HG03565 (cell line): ENCODE data around the gene PARK7.

Source experiments
- ATAC-seq: cut with Tn5 transposase; IDR thresholded peaks from one replicate; pipeline ENCODE4 v1.9.1; 2021; ENCODE audit warnings: mild to moderate bottlenecking, moderate library complexity; ENCODE audit not compliant: unreplicated experiment

Gene PARK7

GRCh38 chr1:8006037-8006963 lies 44.8 kb downstream of the PARK7 start:
- ATAC-seq: no peak

- ATAC-seq: no peak
Measured at GRCh38 chr1:8009043-8010002, 47.8 kb downstream of the PARK7 start.

DNA sequence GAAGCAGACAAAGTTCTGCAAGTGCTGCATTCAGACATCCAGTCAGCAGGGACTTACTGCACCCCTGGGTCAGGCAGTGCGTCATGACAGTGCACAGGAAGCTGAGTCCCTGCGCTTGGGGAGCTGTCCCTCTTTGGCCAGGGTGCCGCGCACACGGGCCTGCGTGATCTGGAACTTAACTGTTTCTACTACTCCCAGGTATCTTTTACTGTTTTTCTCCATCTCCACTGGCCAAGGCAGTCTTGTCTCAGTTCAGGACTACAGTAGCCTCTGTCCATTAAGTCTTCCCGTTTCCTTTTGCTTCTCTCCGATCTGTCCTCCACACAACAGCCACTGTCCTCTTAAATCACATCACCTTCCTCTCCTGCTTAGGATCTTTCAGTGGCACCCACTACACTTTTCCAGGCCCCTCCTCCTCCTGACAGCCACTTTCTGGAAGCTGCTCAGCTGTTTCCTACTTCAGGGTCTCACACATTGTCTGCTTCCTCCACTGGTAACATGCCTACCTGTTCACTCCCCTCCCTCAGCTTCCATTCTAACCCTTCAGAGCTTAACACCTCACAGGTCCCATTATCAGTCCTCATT lies 48.7 kb downstream of the PARK7 start:
- no peak for ATAC-seq

- ATAC-seq: no peak
Measured at GRCh38 chr1:8011016-8011415, 49.5 kb downstream of the PARK7 start.

DNA sequence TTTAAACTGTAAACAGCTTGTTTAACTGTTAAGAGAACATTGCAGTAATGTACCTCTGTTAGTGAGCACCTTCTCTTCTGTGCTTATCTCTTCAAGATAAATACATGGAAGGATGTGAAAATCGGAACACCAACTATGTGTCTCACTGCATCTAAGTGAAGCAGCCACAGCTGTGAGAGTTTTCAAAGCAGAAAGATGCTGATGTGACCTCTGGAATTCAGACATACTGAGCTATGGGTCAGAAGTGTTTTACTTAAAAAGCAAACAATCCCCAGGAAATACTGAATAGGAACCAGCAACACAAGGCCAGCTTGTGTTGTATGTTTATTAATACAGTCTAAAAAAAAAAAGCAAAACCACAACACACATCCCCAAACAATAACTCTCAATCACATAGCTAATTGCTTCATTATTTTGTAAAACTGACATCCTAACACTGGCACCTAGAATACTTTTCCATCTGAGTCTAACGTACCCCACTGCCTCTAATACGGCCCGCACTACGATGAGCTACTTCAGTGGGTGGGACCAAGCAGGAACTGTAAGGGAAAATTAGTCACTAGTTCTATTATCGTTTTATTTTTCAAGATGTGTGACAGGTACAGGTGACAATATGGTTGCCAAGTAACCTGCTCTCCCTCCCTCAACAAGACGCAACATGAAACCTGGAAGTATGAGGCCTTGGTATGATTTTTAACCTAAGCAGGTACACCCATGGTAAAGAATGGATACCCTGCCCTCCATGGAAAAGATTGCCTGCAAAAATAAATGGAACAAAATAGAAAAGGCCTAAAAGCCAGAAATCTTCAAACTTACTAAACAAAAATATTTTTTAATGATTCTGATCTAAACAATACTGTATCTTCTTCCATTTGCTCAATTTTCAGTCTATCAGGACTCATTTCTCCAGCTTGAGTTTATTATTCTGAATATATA lies 50.7 kb downstream of the PARK7 start:
- no peak for ATAC-seq

DNA sequence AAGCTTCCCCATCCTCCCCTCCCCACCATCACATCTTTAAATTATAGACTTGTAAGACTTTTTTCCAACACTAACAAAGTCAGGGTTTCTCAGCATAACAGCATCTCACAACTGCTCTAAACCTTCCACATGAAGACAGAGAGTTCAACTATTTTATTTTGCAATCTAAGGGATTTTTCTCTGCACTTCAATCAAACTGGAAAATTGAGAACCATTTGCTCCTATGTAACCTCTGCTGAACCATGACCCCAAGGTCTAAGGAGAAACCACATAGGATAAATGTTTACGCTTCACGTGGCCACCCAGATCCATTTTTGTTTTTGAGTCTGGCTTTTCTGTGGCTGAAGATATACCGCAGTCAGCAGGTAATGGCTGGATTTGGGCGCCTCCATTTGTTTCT lies 51.4 kb downstream of the PARK7 start:
- no peak for ATAC-seq

GRCh38 chr1:8013399-8013798 lies 51.9 kb downstream of the PARK7 start:
- ATAC-seq: no peak

- ATAC-seq: no peak
Measured at GRCh38 chr1:8013800-8014199, 52.3 kb downstream of the PARK7 start.

DNA sequence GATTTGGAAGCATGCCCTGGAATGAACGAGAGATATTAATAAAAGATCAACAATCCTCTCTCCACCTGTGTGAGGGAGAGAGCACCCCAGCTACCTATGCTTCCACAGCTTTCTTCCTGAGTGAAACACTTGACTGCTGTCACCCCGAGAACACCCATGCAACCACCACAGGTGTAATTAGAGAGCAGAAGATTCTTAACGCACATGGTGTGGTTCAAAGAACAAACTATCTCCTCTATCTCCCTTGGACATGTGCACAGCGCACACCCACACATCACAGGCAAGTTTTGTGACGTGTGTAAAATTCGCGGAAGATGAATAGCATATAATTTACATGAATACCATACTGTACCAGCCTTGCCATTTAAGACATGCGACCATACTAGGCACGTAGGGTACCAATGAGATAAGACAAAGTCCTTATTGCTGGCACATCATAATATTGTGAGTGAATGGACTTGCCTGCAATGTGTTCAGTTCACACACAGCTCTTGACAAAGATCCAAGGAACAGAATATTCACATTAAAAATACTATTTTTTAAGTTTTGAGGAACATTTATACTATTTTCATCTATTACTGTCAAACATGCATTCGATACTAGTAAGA lies 53.0 kb downstream of the PARK7 start:
- no peak for ATAC-seq

DNA sequence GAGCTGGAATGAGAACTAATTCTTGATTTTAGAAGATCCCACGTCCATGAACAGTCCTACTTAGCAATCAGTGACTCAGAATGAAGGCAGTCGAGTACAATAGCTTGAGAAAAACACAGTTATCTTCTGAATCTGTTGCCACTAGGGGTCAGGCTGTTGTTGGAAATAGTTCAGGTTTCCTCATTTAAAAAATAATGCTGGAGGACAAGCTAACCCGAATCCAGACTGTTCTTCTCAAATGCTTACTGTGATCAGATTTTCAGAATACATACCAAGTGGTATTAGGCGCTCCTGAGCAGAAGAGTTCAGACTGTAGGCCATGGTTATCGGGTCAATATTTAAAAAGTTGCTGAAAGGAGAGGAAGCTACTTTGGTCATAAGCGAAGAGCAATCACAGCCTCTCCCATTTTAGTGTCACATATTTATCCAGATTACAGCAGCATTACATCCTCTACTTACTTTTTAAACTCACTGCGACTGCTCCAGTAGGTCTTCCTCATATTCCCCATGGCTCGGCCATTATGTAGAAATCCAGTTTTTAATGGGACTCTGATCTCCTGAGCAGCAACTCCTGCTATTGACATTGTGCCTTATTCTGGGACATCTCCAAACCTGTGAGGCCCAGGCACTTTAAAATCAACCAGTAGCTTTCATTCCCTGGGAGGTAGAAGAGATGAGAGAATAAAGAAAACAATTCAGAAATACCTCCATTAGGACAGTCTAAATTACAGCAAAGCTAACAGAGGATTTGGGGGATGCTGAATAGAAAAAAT lies 53.7 kb downstream of the PARK7 start:
- ATAC-seq: no peak

DNA sequence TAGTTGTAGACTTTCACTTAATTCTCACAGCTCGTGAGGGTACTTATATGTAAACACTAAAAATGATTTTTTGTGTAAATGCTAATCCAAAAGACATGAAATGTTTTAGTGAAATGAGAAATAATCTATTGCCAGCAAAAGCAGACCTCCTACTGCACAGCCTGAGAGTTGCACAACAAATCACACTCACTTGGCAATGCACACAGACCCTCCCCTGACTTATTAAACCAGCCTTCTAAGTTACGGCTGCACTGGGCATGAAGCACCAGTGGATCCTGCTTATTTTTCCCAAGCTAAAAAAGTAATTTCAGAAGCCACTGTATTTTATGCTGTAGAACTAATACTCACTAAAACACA lies 54.3 kb downstream of the PARK7 start:
- no peak for ATAC-seq

DNA sequence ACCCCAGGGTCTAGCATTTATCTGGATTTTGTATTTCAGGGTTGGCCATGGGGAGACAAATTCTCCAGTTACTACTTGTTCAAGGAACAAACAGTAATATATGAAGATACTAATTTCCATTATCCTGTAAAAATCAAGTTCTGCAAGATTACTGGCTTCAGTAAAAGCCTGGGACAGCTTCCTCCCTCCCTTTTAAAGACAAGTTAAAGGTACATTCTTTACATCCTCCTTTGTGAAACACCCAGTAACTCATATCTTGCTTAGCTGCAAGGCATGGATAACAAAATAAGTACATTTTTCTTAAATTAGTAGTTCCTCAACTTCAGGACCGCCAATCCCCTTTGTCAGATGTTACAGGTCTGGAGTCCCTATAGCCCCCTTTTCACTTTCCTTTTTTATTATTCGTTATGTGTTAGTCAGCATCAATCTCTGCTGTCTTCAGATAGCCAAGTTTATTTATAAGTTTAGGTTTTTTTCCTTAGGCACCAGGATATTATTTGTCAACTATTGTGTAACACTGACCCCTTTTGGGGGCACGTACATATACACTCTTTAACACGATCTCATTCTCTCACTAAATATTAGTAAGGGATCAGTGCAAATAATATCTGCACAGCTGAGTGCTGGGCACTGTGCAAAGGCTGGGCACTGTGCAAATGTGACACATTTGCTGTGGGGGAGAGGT lies 54.8 kb downstream of the PARK7 start:
- ATAC-seq: no peak

- ATAC-seq: no peak
Measured at GRCh38 chr1:8016895-8017241, 55.4 kb downstream of the PARK7 start.

- ATAC-seq: no peak
Measured at GRCh38 chr1:8017495-8018197, 56.1 kb downstream of the PARK7 start.

GRCh38 chr1:8018492-8019228 lies 57.1 kb downstream of the PARK7 start:
- ATAC-seq: no peak

- ATAC-seq: no peak
Measured at GRCh38 chr1:8019229-8019620, 57.7 kb downstream of the PARK7 start.

DNA sequence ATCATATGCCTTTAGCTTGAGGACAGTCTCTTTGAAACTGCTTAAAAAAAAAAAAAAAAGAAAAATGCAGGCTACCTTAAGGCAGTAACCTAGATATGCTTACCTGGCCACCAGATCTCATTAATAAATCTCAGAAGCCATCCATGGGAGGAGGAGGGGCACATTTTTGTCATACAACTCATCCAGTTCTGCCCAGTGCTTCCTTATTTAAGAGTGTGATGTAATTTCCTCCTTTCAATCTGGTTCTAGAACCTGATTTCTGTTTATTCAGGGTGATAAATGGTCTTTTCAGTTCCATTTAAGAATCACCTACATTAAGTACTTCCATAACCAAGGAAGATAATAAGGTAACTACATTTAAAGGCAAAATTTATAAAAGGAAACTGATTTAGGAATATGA lies 58.5 kb downstream of the PARK7 start:
- no peak for ATAC-seq
